GM18499 (cell line): ENCODE measurements around the gene ARL4D.
"Not testable (repeated sequence)": the region's sequence is repeated elsewhere in the genome, so short reads cannot be mapped to it uniquely, and the experiment has no call there.

Experiments
- ATAC-seq: cut with Tn5 transposase; IDR thresholded peaks from one replicate; pipeline ENCODE4 v1.9.1; 2021; ENCODE audit warnings: moderate number of reproducible peaks; ENCODE audit not compliant: insufficient read depth, unreplicated experiment

The ARL4D gene

DNA sequence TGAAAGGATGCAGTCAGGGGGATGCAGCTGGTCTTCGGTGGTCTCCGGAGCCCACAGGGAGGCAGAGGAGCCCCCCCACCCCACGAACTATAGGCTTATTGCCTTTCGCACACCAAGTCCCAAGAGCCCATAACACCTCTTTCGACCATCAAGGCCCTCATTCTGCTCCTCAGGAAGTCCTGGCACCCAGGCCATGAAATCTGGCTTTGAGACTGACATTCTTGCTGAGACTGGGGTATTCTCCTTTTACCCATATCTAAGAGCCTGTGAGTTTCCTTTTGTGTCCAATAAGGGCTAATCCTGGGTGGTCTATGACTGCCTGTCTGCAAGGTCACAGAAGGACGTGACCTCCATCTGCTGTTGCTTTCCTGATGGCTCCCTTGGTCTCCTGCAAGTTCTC lies 6.4 kb upstream of the ARL4D start:
- no peak for ATAC-seq

DNA sequence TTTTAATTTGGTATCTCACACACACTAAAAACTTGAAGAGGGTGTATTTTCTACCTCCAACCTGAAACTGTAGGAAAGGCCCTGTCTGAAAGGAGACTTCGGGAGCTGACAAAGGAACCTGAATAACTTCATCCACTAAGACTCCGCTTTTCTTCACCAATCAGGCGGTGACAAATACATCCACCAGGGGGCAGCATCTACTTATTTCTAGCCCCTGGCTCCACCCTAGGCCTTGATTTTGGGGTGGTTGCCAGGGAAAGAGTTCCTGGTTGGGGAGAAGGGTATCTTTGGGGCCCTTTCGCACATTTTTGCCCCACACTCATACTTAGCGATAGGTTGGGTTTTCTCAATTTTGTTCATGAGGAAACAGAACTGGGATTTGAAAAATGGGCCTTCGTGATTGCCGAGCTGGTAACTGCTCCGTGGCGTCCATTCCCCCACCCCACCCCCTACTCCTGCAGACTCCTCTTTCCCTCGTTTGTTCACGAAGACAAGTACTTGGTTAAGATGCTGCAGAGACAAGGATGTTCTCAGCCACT lies 4.8 kb upstream of the ARL4D start:
- no peak for ATAC-seq

DNA sequence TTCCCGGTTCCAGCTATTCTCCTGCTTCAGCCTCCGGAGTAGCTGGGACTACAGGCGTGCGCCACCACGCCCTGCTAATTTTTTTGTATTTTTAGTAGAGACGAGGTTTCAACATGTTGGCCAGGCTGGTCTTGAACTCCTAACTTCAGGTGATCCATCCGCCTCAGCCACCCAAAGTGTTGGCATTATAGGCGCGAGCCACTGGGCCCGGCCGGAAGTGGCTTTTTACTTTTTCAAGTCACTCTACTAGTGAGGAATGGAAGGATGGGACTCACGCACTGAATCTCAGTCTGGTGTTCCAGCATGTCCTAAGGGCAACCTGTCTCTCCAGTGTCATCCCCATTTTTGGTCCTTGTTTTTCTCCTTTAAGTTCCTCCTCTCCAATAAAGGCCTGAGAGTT lies 4.1 kb upstream of the ARL4D start:
- ATAC-seq = not testable (repeated sequence)

DNA sequence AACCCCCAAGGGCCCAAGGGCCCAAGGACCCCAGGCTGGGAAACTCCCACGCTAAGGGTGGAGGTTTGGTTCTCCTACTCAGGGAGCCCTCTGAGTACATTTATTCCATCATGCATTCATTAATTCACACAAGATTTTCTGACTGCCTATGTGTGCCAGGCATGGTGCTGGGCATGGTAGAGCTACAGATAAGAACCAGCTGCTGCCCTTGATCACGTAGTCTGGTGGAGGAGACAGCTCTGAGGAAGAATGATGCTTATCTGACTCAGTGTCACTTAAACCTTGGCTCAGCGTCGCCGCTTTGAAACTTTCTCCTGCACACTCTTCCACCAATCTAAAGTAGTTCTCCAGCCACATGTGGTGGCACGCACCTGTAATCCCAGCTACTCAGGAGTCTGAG lies 3.6 kb upstream of the ARL4D start:
- no peak for ATAC-seq

DNA sequence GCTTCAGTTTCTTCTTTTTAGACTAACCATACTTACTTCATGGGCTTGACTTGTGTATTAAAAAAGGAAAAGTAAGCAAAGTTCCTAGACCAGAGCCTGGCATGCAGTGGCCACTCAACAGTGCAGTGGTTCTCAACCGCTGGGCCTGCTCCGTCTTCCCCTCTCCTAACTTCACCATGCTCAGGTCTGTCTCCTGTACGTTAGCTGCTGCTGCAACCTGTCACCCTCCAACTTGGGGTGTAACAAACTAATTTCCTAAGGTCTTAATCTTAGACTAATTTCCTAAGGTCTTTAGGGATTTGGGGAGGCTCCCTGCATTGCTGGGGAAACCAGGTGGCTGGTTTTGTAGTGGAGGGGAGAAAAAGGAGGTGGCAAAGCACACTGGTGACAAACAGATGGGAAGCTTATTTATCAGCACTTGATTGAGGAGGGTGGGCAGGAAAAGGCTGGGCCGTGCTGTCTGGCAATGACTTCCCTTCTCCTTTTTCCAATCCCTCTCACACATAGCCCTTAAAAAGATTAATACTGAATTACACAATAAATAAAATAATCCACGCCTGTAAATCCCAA lies 2.2 kb upstream of the ARL4D start:
- no peak for ATAC-seq

DNA sequence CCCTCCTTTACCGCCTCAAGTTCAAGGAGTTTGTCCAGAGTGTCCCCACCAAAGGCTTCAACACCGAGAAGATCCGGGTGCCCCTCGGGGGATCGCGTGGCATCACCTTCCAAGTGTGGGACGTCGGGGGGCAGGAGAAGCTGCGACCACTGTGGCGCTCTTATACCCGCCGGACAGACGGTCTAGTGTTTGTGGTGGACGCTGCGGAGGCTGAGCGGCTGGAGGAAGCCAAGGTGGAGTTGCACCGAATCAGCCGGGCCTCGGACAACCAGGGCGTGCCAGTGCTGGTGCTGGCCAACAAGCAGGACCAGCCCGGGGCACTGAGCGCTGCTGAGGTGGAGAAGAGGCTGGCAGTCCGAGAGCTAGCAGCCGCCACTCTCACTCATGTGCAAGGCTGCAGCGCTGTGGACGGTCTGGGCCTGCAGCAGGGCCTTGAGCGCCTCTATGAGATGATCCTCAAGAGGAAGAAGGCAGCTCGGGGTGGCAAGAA lies 1.1 kb downstream of the ARL4D start:
- ATAC-seq = no peak

DNA sequence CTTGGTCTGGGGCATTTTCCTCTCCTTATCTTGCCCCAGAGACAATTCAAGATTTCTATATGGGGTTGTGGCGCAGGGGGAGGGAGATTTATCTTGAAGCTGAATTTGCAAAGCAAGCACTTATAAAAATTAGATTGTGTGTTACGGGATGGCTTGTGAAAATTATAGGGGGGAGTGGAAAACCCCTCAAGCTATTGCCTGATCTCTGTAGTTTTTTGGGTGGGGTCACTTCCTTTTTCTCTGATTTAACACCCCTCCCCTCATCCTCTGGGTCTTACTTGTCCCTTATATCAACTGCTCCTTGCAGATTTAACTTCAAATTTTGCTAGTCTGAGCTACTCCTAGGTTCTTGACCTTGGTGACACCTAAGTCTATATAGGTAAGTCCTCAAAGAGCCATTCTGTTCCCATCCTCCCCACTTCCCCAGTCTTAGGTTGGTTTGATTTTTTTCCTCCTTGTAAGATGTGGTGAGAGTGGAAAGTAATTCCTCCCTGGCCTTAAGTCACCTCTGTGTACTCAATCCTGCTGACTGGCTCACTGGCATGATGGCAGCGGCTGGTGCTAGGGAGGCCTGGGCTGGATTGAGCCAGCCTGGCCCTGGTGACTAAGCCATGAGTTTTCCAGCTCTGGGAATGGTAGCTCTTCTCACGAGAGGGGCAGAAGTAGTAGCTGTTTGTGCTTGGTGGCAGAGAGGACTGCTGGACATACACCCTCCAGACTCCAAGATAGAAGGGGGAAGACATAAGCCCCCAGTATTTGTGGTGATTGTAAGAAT lies 2.3 kb downstream of the ARL4D start:
- no peak for ATAC-seq

DNA sequence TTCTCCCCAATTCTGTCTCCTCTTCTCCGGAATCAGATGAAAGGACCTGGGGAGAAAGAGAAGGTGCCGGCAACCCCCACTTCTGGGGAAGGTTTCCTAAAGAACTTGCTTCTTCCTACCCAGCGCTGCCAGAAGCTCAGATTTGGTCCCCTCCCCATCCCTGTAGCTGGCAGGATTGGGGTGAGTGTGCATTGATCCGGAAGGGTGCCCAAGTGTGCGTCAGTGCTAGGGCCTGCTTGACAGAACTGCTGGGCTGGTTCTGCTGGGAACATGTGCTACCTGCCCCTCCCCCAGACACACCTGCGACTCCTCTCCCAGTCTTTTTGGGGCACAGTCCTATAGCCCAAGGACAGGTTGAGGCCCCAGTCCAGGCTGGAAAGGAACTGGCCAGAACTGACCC lies 3.3 kb downstream of the ARL4D start:
- no peak for ATAC-seq

DNA sequence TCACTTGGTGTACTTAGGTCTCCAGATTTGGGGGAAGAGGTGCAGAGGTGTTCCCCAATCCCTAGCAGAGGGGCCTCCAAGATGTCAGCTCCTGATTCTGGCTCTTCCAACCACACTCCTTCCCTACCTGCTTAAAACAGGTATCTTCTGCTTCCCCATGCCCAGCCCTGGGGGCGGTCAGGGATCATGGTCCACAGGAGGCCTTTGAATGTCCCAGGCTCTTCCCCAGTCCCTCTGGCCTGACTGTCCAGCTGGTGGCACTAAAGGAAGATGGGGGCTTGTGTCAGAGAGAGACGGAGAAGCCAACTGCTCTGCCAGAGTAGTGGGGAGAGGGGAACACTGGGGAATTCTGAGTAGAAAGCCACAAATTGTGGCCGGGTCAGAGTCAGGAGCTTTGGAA lies 3.8 kb downstream of the ARL4D start:
- no peak for ATAC-seq

DNA sequence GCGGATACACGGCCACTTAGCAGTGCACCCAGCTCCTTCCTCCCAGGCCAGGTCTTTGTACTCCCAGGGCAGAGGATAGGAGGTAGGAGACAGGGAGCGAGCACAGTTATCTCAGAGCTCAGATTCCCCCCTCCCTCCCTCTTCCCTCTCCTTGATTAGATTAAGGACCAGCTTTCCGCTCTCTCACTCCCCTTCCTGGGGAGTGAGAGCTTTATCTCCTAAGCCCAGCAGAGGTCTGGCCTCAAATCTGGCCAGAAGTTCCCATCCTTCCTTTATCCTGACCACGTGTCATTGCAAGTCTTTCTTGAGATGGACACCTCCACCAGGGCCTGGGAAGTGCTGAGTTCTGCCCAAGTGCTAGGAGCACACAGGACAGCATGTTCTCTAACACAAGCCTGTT lies 5.1 kb downstream of the ARL4D start:
- no peak for ATAC-seq

DNA sequence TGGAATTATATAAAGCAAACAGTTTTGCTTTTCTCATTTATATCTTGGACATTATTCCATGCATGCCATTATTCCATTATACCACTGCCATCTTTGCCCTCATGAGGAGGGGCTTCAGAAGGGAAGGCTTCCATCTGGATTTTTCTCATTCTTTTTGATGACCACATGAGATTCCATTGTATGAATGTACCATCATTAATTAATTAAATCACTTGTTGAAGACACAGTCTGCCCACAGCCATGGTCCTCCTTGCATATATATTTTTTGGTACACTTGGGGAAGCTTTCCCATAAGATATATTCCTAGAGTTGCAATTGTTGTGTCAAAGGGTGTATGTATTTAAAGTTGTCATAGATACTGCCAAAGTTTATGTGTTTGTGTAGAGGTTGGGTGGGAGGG lies 7.1 kb downstream of the ARL4D start:
- no peak for ATAC-seq

DNA sequence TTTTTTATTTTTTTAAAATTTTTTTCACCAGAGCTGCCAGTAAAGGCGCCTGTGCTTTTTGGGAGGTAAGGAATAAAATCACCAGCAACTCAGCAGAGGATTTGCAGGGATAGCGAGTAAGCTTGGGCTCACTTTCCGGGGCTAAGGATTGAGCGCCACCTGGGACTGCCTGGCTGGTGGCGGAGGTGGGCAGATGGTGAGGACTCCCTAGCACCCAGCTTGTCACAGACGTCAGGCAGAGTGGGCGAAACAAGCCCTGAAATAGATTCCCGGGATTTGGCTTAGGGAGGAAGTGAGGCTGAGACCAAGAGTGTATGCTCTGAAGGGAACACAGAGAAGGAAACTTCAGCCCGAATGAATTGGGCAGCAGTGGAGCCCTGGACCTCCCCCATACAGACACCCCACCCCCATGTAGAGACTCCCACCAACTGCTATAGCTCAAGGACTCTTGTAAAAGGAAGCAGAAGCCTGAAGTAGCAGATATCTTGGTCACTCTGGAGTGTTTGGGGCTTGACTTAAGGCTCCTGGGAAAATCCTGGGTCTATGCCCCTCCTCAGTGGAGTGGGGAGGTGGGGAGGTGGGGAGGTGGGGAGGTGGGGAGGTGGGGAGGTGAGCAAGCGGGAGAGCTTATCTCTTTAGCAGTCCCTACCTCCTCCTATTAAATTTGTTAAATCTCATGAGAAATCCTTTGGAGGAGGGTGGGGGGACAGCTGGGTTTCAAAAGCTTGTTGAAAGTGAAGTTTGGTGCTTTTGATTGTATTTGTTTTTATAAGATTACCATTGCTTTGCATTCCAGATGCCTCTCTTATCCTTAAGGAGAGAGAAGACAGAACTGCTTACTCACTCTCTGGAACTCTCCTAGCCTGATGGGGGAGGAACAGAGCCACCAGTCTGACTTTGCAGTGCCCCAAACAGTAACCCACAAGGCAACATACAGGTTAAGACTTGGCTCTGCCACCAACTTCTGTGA lies 8.2 kb downstream of the ARL4D start:
- no peak for ATAC-seq

DNA sequence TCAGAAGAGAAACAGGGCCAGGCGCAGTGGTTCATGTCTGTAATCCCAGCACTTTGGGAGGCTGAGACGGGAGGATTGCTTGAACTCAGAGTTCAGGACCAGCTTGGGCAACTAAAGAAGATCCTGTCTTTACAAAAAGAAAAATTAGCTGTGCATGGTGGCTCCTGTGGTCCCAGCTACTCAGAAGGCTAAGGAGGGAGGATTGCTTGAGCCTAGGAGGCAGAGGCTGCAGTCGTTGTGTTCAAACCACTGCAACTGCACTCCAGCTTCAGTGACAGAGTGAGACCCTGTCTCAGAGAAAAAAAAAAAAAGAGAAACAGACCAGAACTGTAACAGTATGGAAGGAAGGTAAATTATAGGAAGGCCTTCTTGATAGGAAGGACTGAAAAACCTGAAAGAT lies 10.3 kb downstream of the ARL4D start:
- ATAC-seq = no peak

DNA sequence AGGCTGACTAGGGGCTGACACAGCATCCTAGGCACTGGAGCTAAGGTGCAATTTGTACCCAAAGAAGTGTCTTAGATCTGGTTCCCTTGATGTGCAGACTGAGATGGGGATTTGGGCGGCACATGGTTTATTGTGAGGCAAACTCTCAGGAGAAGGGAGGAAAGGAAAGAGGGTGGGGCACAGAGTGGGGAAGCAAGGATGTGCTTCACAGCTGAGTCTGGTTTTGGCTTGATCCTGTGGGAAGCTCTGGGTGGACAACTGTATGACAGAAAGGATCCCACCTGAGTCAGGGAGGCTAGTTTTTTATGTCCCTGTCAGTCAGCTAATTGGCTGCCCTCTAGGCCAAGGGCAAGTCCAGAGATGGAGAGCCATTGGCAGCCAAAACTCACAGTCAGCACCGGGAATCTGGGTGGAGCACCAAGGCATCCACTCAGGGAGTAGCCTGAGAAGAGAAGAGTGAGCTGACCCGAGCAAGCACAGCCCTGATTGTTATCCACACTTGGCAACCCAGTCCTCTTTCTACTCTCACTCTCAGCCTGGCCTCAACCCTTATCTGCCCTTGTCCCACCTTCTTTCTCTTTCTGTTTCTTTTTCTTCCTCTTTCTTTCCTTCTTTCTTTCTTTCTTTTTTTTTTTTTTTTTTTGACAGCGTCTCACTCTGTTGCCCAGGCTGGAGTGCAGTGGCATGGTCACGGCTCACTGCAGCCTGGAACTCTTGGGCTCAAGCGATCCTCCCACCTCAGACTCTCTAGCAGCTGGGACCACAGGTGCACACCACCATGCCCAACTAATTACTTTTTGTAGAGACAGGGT lies 12.0 kb downstream of the ARL4D start:
- no peak for ATAC-seq

DNA sequence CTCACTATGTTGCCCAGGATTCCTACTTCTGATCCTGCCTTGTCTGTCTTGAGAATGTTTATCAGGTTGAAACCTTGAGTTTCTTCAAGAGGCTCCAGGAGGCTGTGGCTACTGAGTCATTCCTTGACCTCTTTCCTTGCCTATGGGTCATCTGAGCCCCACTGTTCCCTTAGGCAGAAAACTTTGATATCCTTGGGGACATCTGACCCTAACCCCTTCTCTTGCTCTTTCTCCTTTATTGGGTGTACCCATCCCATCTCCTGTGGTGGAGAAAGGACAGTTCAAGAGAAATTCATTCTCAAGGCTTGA lies 12.5 kb downstream of the ARL4D start:
- no peak for ATAC-seq

DNA sequence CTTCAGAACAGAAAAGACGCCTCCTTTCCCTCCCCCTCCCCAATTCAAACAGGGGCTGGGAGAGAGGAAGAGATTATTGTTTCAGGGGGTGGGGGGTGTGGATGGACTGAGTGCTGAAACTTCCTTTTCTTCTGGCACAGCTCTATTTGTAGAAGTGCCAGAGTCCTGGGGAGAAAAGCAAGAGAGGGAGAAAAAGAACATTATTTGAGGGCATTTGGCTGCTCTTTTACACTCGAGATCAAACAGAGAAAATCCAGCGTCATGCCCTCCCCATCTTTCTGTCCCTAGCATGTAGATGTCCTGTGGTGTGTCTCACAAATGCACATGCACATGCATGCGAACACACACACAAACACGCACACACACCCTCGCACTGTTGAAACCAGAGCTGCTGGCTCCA lies 13.0 kb downstream of the ARL4D start:
- ATAC-seq = no peak

DNA sequence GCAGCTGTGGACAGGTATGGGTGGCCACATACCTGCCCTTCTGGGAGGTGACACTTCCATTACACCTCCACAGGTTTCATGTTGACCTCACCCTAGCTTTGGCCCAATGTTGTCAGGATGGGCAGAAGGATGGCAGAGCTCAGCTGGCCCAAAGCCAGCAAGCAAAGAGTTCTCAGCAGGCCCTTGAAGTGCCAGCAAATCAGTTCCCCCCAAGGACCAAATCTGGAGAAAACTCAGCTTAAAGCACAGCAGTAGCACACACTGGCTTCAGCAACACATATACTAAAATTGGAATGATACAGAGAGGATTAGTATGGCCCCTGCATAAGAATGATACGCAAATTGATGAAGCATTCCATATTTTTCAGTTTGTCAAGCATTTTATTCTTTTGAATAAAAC lies 13.4 kb downstream of the ARL4D start:
- no peak for ATAC-seq

DNA sequence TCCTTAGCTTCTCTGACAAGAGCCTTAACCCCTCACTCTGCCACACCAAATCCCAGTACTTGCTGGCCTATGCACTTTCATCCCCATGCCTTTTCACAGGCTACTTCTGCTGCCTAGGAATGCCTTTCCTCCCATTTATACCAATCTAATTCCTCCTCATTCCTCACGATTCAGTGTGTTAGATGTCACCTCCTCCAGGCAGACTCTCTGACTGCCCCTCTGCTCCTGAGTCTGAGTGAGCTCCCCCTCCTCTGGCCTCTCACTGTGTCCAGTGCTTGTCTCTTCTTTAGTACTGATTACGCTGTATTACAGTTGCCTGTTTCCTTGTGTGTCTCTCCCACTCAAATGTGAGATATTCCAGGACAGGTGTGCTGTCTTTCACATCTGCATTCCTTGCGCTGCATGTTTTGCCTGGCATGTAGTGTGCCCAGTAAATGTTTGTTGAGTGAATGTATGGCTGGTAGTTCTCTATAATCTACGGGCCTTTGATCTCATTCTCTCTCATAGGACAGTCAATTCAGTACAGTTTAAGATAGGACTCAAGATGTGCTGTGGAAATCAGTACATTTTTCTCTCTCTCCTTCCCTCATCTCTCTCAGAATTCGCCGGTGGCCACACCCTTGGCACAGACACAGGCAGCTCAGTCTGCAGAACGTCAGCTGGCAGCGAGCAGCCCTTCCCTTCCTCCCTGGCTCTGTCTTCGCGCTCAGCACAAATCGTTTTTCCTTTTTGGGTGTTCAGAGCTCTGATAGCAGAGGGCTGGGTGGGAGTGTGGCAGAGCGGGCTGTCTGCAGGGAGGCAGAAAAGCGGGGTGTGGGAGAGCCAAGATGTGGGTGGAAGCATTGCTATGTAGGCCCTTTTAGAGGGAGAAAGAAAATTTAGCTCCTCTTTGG lies 18.5 kb downstream of the ARL4D start:
- no peak for ATAC-seq
